GM19023 (cell line): ENCODE data around the gene PRKN.

Experiments
- ATAC-seq: cut with Tn5 transposase; IDR thresholded peaks from one replicate; pipeline ENCODE4 v1.9.1; 2021; ENCODE audit warnings: mild to moderate bottlenecking, moderate library complexity; ENCODE audit not compliant: unreplicated experiment

The PRKN gene

DNA sequence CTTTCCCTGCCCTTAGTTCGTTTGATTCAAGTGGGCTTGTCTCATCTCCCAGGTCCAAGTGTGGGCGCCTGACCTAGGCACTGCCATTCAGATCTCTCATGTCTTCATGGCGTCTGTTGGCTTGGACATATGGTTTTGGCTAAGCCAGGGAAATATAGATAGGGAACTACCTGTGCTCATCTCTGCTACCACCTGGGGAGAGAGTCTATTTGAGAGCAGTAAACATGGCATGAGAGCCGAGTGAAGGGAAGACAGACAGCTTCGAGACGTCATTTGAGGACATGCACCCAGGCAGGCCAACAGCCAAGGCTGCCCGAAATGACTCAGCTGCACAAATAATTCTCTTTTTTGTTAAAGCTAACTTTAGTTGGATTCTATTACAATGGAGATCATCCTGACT lies 1083.0 kb downstream of the PRKN start:
- ATAC-seq, result no peak

DNA sequence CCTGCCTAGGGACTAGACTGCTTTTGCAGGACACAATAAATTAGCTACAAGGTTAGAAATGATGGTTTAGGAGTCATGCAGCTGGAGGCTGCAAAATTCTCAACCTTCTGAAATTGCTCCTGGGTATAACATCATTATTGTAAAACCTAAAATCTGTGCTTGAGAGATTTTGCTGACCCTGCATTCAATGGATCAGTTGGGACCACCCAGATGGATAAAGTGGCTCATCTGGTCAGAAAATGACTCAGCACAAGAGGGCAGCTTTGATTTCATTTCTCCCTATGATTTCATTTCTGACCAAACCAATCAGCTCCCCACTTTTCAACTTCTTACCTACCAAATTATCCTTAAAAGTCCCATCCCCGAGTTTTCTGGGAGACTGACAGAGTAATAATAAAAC lies 1086.4 kb downstream of the PRKN start:
- no peak for ATAC-seq

DNA sequence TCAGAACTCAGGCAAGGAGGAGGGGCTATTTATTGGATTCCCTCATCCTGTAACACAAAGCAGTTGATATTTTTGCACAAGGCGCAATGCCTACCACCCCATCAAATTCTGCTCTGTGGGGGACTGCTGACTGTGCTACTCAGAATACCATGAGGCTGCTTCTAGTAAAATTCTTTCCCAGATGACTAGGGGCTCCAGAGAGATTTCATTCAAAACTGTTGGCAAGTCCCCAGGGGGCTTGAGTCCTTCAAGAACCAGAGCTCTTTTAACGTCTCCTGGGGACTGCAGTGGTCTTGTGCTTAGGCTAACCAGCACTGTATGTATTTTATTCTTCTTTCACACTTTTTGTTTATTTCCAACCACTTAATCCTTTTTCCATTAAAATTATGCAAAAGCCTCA lies 1087.8 kb downstream of the PRKN start:
- ATAC-seq, result no peak

DNA sequence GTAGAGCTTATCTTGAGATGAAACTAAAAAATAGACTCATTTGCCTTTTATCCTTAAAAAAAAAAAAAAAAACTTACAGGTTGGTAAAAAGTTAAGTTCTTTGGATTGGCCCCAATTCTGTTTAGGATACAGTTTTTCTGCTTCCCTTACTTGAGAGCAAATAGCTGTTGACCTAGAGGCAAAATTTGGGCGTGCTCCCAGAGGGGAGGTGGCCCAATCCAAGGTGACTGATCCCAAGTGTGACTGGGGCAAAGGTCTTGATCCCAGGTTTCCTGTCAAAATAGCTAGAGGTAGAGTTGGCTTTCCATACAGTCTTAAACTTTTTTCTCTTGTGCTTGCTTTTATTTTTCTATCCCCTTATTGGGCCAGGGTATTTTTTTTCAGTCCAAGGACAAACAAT lies 1089.9 kb downstream of the PRKN start:
- no peak for ATAC-seq

DNA sequence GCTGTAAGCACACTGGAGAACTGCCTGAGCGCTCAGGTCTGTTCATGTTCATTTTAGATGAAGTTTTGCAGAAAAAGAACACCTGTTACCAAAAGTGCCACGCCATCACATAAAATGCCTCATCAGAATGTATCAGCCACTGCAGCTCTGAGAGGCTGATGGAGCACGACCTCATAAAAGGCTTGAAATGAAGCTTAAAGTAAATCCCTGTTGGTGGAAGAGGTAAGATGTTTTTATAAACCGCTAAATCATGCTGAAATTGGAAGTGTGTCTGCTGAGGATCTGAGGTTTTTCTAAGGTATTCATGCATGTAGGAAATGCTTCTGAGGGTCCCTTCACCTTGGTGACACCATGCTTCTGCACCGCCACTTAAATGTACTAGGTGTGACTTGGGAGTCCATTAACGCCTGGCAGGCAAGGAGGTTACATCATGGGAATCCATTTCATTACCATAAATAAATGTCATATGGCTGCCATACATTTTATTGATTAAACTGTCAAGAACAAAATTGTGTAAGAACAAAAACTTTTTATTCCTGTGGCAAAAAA lies 1090.6 kb downstream of the PRKN start:
- no peak for ATAC-seq

DNA sequence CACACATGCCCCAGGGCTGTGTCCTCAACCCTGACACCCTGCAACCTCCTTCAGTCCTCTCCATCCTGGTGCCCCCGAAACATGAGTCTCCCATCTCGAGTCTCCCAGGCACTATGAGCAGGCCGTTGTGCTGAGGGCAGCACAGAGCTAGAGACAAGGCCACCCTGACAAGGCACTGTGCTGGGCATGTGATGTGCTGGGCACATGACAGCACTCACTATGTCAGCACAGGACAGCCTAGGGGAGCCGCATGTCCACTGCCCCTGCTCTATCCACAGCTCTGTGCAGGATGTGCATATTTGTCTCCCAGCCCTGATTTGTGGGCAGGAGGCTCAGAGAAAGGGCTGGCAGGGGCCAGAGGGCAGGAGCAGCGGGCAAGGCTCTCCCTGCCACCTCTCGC lies 1091.6 kb downstream of the PRKN start:
- no peak for ATAC-seq

DNA sequence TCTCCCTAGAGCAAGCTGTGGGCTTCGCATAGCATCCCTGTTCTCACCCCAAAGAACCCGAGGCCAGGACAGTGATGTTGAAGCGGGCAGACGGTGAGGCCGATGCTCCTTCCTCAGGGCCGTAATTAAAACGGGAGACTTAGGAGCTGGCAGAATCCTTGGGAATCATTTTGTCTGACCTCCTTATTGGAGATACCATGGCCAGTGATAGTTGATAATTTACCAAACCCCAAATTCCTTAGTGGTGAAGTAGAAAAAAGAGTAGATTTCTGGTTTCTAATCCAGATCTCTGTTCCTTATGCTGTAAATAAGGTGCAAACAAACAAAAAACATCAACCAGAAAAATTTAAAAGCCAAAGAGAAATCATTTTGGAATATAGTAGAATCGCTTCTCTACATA lies 1092.7 kb downstream of the PRKN start:
- no peak for ATAC-seq

DNA sequence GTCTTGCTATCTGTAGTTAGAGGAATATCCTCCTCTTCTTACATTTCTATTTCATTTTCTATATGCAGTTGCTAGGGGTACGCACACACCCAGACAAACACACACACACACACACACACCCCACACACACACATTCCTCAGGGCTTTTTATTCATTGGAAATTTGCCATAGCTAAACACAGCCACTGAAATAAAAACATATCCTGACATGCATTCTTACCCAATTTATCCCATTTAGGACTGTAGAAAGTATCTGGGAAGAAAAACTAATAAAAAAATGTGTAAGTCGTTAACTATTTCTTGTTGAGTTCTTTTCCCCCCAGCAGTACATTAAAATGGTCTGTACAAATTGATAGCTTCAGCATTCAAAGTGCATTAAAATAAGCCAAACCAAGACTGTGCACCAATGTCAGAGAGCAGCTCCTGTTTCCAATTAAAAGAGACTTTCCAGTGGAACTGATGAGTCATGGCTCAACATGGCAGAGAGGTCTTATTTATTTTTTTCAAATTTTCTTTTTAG lies 1095.8 kb downstream of the PRKN start:
- ATAC-seq, result no peak

DNA sequence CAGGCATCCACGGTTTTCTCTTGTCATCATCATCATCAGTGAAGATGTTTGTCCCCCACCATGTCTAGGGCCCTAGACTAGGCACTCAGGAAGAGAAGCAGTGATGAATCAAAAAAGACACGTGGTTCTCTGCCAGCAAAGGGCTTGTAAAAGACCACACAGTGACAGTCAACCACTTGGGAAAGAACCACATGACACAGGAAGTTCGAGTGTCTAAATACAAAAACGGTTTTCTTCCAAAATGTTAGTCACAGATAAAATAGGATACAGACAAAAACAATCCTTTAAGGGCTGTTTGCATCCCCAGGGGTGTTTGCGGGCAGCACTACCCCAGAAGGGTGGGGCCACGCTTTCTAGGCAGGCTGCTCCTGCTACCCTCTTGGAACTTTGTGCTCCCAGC lies 1096.9 kb downstream of the PRKN start:
- ATAC-seq, result no peak

DNA sequence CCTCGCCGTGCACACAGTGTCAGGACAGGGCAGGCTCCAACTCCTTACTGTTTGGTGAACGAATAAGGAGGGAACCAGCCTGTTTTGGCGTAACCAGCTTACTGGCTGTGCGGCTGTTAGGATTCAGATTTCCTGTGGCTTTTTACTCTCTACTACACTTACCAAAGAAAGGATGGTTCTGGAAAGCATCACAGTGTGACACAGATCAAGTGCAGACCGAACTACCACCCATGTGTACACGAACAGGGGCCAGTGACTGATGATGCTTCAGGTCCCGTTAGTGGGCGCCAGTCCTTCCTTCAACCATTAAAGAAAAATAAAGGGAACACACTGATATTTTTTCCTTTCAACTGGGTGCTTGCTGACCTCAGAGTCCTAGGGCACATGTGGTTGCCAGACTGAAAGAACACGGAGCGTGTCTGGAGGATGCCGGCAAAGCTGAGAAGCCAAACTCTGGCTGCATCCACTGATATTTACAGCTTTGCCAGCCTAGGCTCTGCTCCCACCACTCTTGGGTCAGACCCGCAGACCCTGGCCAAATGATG lies 1101.4 kb downstream of the PRKN start:
- ATAC-seq, result no peak

DNA sequence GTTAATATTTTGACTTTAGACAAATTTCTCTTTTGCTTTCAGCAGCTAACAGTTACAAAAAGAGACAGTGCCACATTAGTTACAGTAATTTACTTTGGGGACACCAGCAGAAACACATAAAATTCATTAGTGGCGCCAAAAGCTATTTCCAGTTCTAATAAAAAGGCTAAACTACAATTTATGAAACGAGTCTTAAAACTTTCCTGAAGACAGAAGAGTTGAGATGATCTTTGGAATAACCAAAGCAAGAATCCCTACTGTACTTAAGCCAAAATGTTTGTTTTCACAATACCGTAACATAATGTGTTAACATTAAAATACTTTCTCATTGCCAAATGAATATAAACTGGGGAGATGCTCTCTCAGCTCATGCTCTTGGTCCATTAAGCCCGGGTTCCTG lies 1103.5 kb downstream of the PRKN start:
- no peak for ATAC-seq

DNA sequence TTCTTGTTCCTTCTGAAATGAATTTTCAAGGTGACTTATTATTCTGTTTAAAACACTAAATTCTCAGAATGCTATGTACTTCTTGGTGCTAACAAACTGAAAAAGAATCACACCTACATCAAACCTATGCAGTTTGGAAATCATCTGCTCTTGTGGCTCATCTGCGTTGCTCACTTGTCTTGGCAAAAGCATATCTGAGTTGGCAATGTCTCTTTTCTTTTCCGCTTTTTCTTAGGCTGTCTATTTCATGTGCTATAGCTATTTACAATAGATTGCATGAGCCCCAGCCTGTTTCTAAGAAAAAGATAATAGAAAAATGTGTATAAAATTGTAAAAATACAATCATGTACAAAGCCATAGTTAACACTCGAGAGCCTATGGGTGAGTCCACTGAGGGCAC lies 1104.8 kb downstream of the PRKN start:
- ATAC-seq, result no peak

DNA sequence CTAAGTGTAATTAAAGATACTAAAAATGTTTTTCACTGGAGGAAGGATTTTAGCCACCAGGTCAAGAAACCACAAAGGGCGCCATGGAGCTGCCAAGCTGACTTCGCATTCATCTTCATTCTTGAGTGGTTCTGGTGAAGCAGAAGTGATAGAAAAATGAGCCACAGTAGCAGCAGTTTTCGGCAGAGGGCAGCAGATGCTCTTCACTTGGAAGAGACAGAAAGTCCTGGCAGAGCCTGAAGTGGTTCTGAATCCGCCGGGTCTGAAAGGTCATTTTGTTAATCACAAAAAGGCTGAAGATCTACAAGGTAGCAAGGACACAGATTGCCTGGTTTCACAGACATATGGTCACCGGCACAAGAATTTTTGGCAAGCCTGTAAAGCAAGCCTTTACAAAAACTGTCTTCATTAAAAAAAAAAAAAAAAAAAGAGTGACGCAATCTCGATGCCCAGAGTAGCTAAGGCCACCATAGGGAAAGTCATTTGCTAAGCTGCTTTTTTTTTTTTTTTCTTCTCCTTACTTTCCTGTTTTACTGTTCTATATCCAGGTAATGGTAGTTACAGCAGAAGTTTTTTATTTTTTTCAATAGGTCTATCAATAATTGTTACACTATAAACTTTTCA lies 1108.6 kb downstream of the PRKN start:
- no peak for ATAC-seq

DNA sequence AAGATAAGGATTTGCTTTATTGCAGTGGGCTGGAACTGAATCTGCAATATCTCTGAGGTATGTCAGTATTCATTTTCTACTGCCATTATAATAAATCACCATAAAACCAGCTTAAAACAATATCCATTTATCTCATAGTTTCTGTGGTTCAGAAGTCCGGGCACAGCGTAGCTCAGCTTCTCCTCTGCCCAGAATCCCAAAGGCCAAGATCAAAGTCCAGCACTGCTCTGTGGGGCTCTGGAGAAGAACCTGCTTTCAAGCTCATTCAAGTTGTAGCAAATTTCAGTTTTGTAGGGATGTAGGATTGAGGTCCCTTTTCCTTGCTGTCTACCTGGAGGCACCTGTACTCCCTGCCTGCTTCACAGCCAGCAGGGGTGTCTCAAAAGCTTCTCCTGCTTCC lies 1113.9 kb downstream of the PRKN start:
- no peak for ATAC-seq

DNA sequence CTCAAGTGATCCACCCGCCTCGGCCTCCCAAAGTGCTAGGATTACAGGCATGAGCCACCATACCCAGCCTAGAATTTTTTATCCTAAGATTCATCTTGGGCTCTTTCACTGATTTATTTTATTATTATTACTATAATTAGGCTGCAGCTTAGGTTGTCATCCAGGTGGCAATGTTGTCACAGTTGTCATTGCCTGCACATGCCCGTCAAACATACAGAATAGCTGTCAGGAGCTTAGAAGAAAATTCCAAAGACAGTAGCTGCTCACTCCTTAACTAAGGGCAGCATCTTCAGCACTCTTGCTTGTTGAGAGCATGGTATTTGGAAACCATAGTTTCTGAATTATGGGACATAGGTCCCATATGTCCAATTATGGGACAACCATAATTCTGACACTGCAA lies 1118.8 kb downstream of the PRKN start:
- no peak for ATAC-seq

DNA sequence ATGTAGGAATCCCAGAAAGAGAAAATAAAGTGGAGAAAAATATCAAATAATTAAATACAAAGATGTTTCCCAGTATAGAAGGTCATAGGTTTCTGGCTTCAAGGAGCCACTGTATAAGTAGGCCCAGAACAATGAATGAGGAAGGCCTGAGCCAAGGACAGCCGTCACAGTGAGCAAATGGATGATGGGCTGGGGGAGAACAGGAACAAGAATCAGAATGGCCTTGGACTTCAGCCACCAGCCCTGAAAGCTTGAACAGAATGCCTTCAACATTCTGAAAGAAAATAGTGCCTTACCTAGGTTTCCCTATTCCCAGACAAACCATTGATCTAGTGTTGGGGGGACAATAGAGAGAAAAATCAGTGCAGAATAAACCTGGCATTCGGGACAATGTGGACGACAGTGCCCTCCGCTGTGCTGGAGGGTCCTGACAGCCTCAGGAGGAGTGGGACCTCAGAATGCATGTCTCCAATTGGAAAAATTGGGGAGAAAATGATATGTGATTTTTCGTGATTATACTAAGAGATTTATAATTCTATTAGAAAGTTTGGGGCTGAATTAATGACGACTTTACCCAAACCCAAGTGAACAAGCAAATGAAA lies 1119.8 kb downstream of the PRKN start:
- ATAC-seq, result no peak

DNA sequence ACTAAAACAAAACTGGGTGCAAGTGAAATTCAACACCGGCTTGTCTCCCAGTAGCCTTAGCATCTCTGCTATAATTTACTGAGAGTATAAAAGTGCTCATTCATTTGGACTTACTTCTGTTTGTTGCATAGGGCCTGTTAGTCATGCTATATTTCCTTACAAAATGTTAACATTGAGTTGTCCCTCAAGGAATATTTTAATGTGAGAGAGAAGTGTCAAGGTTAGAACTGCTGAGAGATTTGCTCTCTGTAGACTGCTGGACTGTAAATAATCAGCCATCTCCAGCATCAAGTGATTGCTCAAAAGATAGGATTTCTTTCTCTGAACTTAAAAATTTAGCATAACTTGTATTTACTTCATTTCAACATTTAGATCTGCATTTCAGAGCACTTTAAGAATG lies 1125.2 kb downstream of the PRKN start:
- ATAC-seq, result no peak

DNA sequence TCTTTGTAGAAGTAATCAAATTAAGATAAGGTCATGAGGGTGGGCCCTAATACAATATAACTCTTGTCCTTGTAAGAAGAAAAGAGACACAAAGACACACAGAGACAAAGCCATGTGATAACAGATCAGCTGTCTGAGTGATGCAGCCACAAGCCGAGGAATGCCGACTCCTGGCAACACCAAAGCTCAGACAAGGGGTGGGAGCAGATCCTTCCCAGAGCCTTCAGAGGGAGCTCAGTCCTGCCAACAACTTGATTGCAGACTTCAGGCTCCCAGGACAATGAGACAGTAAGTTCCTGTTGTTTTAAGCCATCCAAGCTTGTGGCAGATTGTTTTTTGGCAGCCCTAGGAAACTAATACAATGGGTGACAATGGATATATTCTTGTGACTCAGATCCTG lies 1128.7 kb downstream of the PRKN start:
- no peak for ATAC-seq

DNA sequence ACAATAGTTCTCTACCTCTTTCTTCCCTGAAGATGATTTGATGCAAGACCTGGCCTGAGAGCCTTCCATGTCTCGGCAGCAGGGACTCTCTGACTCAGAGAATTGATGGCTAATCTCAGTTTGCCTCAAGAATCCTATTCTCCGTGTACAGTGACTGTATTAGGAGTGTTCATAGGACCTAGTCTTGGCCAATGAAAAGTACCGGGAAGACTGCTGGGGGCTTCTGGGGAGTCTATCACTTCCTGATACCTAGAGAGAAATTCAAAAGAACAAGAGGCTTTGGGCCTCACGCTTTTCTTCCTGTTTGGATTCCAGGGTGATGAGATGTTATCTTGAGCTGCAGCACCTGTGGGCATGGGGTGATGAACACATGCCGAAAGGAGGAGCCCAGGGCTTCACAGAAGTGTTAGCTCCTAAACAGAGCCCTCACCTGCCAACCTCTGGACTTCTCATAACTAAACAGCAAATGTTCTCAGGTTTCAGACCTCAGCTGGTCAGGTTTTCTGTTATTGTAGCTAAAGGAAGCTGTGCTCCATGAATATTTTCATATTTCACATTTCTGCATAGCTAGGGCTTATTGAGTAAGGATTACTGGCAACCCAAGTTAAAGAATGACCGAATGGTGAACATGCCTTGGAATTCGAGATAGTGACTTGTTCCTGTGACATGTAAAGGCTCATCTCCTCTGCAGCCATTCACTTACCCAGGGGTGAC lies 1130.6 kb downstream of the PRKN start:
- ATAC-seq, result no peak

DNA sequence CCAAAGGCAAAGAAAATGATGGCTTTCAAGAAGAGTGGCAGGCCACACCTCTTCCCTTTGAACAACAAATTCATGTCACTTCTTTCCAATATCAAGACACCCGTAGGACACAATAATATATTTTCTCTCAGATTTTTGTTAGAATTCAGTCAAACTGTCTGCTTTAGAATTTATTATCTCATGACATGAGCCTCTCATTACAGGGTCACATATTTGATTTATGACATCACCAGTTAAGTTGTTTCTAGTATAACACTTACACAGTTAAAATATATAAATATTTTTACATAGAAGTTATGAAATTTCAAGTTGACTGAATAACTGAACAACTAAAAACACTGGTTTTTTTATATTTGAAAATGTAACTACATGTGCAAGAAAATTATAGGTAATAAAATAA lies 1133.2 kb downstream of the PRKN start:
- ATAC-seq, result no peak

DNA sequence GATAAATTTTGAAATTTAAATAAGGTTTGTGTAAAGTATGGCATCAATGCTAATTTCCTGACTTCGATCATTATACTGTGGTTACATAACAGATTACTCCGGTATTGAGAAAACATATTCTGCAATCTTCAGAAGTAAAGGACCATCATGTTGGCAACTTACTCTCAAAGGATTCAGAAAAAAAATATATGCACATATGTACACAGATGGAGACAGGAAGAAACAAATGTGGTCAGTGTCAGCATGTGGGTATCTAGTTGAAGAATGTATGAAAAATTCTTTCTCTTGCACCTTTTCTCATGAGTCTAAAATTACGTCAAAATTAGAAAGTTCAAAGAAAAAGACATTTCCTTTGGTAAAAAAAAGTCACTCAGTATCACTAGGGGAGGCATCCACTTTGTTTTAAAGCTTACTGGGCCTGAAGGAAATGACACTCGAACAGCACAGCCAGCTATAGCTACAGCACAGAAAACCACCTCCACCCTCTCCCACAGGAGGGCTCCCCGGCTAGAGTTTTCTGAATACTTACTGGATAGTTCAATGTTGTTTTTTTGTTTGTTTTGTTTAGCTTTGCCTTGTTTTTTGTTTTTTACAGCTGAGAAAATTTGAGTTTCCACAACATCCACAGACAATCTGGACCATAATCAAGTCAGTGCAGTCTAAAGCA lies 1136.5 kb downstream of the PRKN start:
- ATAC-seq, result no peak
